Astrocyte of the cerebellum (primary cell): ENCODE measurements around the gene LRRC45.

Source experiments
- DNase-seq: peaks from one replicate; pipeline ENCODE4 v3.0.0-alpha.2; 2011; ENCODE audit warnings: low read depth
- H3K4me3 ChIP-seq: 2 replicates; pipeline ENCODE4 v1.5.1; 2011; ENCODE audit warnings: mild to moderate bottlenecking, low read depth, low read length, moderate library complexity
- CTCF ChIP-seq: IDR thresholded peaks from 2 replicates; pipeline ENCODE4 v1.5.1; 2012; ENCODE audit warnings: low read length, low read depth, moderate library complexity, mild to moderate bottlenecking; ENCODE audit errors: missing control alignments
- in situ Hi-C: cut with HindIII; loops from 2 replicates; pipeline ENCODE4 v1.10.0; 2017; ENCODE audit warnings: low sequenced_read_pairs

The LRRC45 gene

DNA sequence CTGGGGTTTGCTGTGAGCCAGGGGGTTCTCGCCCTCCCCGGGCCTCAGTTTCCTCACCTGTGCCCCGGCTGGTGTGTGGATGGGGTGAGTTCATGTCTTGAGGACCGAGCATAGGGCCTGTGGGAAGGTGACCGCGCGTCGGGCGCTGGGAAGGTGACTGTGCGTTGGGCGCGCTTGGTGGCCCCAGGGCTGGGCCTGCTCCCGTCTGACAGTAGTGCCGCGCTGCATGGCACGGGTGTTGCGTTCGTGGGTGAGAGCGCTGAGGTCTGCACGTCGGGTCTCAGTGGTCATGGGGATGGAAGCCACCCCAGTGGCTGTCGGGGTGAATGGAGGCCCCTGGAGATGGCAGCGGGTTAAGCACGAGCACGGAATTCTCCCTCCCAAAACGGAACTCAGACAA, 36.5 kb upstream of the LRRC45 start:
- in situ Hi-C loops, result no loop called here
- no peak for TF ChIP-seq CTCF
- H3K4me3 ChIP-seq, result no peak overlapping the region
- no peak for DNase-seq

DNA sequence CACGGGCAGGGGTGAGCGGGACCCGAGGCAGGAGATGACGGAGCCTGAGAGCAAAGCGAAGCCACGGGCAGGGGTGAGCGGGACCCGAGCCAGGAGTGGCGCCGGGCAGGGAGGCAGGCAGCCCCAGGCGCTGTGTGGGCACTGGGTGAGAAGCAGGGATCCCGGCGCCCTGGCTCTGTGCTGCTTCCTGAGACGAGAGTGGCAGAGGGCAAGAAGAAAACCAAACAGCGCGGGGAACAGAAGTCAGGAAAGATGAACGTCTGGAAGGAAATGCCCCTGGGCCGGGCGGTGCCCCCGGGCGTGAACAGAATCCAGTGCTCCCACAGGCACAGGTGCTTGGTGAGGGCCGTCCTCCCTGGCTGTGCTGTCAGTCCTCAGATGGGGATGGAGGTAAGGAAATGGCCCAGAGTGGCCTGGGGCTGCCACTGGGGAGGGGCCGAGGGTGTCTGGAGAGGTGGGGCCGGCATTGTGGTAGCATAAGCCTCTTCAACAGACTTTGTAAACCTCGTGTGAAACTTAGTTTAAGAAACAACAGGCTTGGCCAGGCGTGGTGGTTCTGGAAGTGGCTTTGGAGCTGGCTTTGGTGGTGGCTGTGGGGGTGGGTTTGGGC, 35.8 kb upstream of the LRRC45 start:
- in situ Hi-C loops, result no loop called here
- no peak overlapping the region for H3K4me3 ChIP-seq
- TF ChIP-seq CTCF, result no peak
- DNase-seq, result no peak

- H3K4me3 ChIP-seq, result no peak overlapping the region
- in situ Hi-C loops, result no loop called here
- DNase-seq, result no peak
- TF ChIP-seq CTCF, result no peak
Measured at GRCh38 chr17:81990836-81991683, 32.0 kb upstream of the LRRC45 start.

- in situ Hi-C loops, result no loop called here
- DNase-seq, result no peak
- no peak for TF ChIP-seq CTCF
- H3K4me3 ChIP-seq, result no peak overlapping the region
Measured at GRCh38 chr17:81991684-81992305, 31.3 kb upstream of the LRRC45 start.

GRCh38 chr17:81992306-81993102, 30.6 kb upstream of the LRRC45 start:
- H3K4me3 ChIP-seq, result no peak overlapping the region
- in situ Hi-C loops, result no loop called here
- no peak for DNase-seq
- TF ChIP-seq CTCF, result no peak

DNA sequence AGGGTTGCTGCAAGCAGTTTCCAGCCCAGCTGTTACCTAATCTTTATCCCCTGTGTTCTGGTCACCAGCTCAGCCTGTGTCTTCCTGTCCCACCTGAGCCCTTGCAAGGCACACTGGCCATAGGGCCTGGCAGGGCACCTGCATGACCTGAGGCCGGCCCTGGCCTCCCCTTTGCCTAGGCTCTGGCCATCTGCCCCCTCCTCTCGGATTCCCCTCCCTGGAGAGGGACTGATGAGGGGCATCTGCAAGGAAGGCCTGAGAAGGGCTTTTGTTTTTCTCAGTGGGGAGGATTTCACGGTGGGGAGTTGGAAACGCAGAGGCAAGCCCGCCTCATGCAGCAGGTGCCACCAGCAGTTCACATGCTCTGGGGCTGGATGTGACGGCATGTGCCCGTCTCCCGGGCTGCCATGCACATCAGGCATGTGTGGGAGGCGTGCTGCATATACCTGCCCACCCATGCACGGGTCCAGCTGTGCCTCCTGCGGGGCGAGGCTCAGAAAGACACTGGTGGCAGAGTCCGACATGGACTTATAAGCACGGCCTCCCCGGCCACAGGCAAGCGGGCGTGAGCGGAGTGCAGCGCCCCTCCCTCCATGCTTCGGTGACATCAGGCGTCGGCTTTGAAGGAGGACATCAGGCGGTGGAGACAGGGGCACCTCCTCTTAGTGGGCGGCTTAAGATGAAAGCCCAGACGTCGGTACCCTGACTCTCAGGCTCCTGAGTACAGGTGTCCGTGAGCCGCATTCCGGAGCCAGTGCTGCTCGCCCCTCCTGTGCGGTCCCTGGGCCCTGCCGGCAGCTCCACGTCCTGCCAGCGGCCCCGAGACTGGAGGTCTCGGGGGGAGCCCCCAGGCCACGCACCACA, 29.1 kb upstream of the LRRC45 start:
- H3K4me3 ChIP-seq, result no peak overlapping the region
- no peak for TF ChIP-seq CTCF
- in situ Hi-C loops, result no loop called here
- DNase-seq, result no peak
